Endothelial cell of umbilical vein (primary cell): ENCODE results near the gene BZW2.

Experiments used
- EZH2 ChIP-seq: IDR thresholded peaks from 2 replicates; pipeline ENCODE4 v1.6.1; 2012; ENCODE audit warnings: borderline replicate concordance, low read depth, mild to moderate bottlenecking, moderate library complexity, low read length, inconsistent platforms; ENCODE audit not compliant: severe bottlenecking
- POLR2A ChIP-seq: IDR thresholded peaks from 2 replicates; pipeline ENCODE4 v1.6.1; 2012; ENCODE audit warnings: low read depth, mild to moderate bottlenecking, control low read depth, low read length

GRCh38 chr7:16671811-16672210 is 25.8 kb downstream of the BZW2 start:
- TF ChIP-seq EZH2 (no peak), POLR2A (no peak)
